SK-N-SH (cell line): Measurements from ENCODE around the gene INAVA. TPM values are rescaled to one million over a fixed set of nuclear protein-coding genes. Genes with fewer than 3 reads are reported as not detected.

Experiments
- CTCF ChIA-PET: fragments of 300-600, 350-600 bp; formaldehyde crosslinking; extraction: SDS; loops from one replicate; lab custom pipeline; 2021; lab: Yijun Ruan, JAX
- POLR2A ChIA-PET: fragments of 350-600 bp; sonication (Branson Sonifier 250); formaldehyde crosslinking; extraction: SDS; loops from one replicate; lab custom pipeline; 2020; ENCODE audit warnings: antibody characterized with exemption, inconsistent platforms; lab: Yijun Ruan, JAX
- DNase-seq: peaks from one replicate; pipeline ENCODE4 v3.0.0; 2012
- H2AFZ ChIP-seq: fragments of 200-600 bp; sonication (generic); 2 replicates; pipeline ENCODE4 v1.8.1; 2016; ENCODE audit warnings: antibody characterized with exemption, mild to moderate bottlenecking, low read depth
- H3F3A ChIP-seq: fragments of 200-600 bp; sonication (generic); replicated peaks from 2 replicates; pipeline ENCODE3; 2016; ENCODE audit warnings: antibody characterized with exemption, mild to moderate bottlenecking; ENCODE audit not compliant: insufficient read depth
- H3K27ac ChIP-seq, 2 experiments: fragments of 200-500 bp in 1 of 2; fragments of 200-600 bp in 1 of 2; sonication (Bioruptor generic) in 1 of 2; sonication (generic), shearing (Covaris generic) in 1 of 2; 2 replicates each; pipeline versions ENCODE4 v1.5.1 to v1.6.1; 2014 to 2016; ENCODE audit warnings: low read depth in 2 of 2, inconsistent platforms in 1 of 2, low read length in 1 of 2, mild to moderate bottlenecking in 1 of 2, mixed read lengths in 1 of 2
- H3K27me3 ChIP-seq: fragments of 200-600 bp; sonication (generic), shearing (Covaris generic); 2 replicates; pipeline ENCODE4 v1.6.1; 2016; ENCODE audit warnings: mixed run types; ENCODE audit not compliant: insufficient read depth
- H3K36me3 ChIP-seq, 2 experiments: fragments of 200-500 bp in 1 of 2; fragments of 200-600 bp in 1 of 2; sonication (Bioruptor generic) in 1 of 2; sonication (generic) in 1 of 2; replicated peaks in 1 of 2; 2 replicates each; pipeline versions ENCODE3 to v1.5.1; 2014 to 2016; ENCODE audit warnings: low read length in 1 of 2, mild to moderate bottlenecking in 1 of 2; ENCODE audit not compliant: insufficient read depth in 2 of 2, control insufficient read depth in 1 of 2
- H3K4me1 ChIP-seq, 2 experiments: fragments of 200-500 bp in 1 of 2; fragments of 200-600 bp in 1 of 2; sonication (Bioruptor generic) in 1 of 2; sonication (generic), shearing (Covaris generic) in 1 of 2; 2 replicates each; pipeline versions ENCODE4 v1.5.1 to v1.6.1; 2014 to 2016; ENCODE audit warnings: low read depth in 1 of 2, low read length in 1 of 2, mixed run types in 1 of 2; ENCODE audit not compliant: insufficient read depth in 2 of 2, control insufficient read depth in 1 of 2
- H3K4me2 ChIP-seq: fragments of 200-600 bp; sonication (generic), shearing (Covaris generic); 2 replicates; pipeline ENCODE4 v1.6.1; 2017; ENCODE audit warnings: mixed run types
- H3K4me3 ChIP-seq, 2 experiments: fragments of 200-500 bp in 1 of 2; fragments of 200-600 bp in 1 of 2; sonication (Bioruptor generic) in 1 of 2; sonication (generic), shearing (Covaris generic) in 1 of 2; 2 replicates each; pipeline versions ENCODE4 v1.5.1 to v1.8.1; 2014 to 2016; ENCODE audit warnings: low read depth in 2 of 2, inconsistent platforms in 1 of 2, low read length in 1 of 2, mild to moderate bottlenecking in 1 of 2, mixed read lengths in 1 of 2, moderate library complexity in 1 of 2
- H3K79me2 ChIP-seq: fragments of 200-600 bp; sonication (generic); 2 replicates; pipeline ENCODE4 v1.8.1; 2017; ENCODE audit warnings: mild to moderate bottlenecking; ENCODE audit not compliant: insufficient read depth
- H3K9ac ChIP-seq: fragments of 200-600 bp; sonication (generic); 2 replicates; pipeline ENCODE4 v1.6.1; 2017; ENCODE audit warnings: mixed run types
- H3K9me2 ChIP-seq: fragments of 200-600 bp; sonication (generic); 2 replicates; pipeline ENCODE4 v1.6.1; 2017; ENCODE audit warnings: mixed run types
- H3K9me3 ChIP-seq: fragments of 200-600 bp; sonication (generic); 2 replicates; pipeline ENCODE4 v1.6.1; 2017; ENCODE audit warnings: mixed run types, mild to moderate bottlenecking, moderate library complexity
- H4K20me1 ChIP-seq: fragments of 200-600 bp; sonication (generic); 2 replicates; pipeline ENCODE4 v1.6.1; 2017; ENCODE audit warnings: mild to moderate bottlenecking, mixed run types; ENCODE audit not compliant: insufficient read depth
- EP300 ChIP-seq, 2 experiments: IDR thresholded peaks; 2 replicates each; pipeline versions ENCODE4 v1.4.0 to v1.6.1; 2012; ENCODE audit warnings: borderline replicate concordance in 1 of 2, low read depth in 1 of 2, low read length in 1 of 2
- EZH2phosphoT487 ChIP-seq: fragments of 200-600 bp; sonication (generic); IDR thresholded peaks from 2 replicates; pipeline ENCODE4 v1.6.1; 2017; ENCODE audit warnings: low read depth, mixed run types, mild to moderate bottlenecking, antibody characterized with exemption, moderate library complexity, borderline replicate concordance
- FOXJ3 ChIP-seq: sonication (generic); formaldehyde crosslinking; IDR thresholded peaks from 2 replicates; pipeline ENCODE4 v1.5.1; 2020; ENCODE audit warnings: mild to moderate bottlenecking, missing genetic modification reagents
- FOXM1 ChIP-seq: IDR thresholded peaks from 2 replicates; pipeline ENCODE4 v1.4.0; 2012; ENCODE audit warnings: low read depth, mild to moderate bottlenecking
- MEF2A ChIP-seq: IDR thresholded peaks from 2 replicates; pipeline ENCODE4 v1.4.0; 2012; ENCODE audit warnings: low read depth, borderline replicate concordance
- MXI1 ChIP-seq: IDR thresholded peaks from 2 replicates; pipeline ENCODE4 v1.6.1; 2012; ENCODE audit warnings: mild to moderate bottlenecking, low read depth, low read length, improper control_type of control experiment
- POLR2AphosphoS5 ChIP-seq: IDR thresholded peaks from 2 replicates; pipeline ENCODE4 v1.6.1; 2012; ENCODE audit warnings: low read depth, low read length
- SMC3 ChIP-seq: IDR thresholded peaks from 2 replicates; pipeline ENCODE4 v1.6.1; 2012; ENCODE audit warnings: low read depth, low read length, improper control_type of control experiment
- TAF1 ChIP-seq: IDR thresholded peaks from 2 replicates; pipeline ENCODE4 v1.6.1; 2012; ENCODE audit warnings: low read depth, mild to moderate bottlenecking, low read length, moderate library complexity, borderline replicate concordance
- YY1 ChIP-seq: IDR thresholded peaks from 2 replicates; pipeline ENCODE4 v1.4.0; 2012; ENCODE audit warnings: low read depth, mild to moderate bottlenecking
- WGBS: methylation state at CpG from one replicate; pipeline ENCODE4 v1.1.6; 2017; ENCODE audit warnings: low lambda C conversion rate; 5-methylcytosine and 5-hydroxymethylcytosine counted together
- polyA plus RNA-seq, 3 experiments: library from polyadenylated mRNA; depleted of rRNA; stranded (reverse); fragments of >200 nt; gene quantifications; 2 replicates each; pipeline ENCODE4 v1.2.3, GENCODE V29; 2012
- TF ChIP-seq, protein P1 (sequence below): IDR thresholded peaks from 2 replicates; pipeline ENCODE4; 2012
- TF ChIP-seq, protein P2 (sequence below): IDR thresholded peaks from 2 replicates; pipeline ENCODE4 v1.4.0; 2012; ENCODE audit warnings: low read depth, borderline replicate concordance
- TF ChIP-seq, protein P3 (sequence below): fragments of 150-350 bp; IDR thresholded peaks from 2 replicates; pipeline ENCODE4 v1.6.1; 2016; ENCODE audit warnings: mild to moderate bottlenecking, low read depth, low read length
- TF ChIP-seq, protein P4 (sequence below): IDR thresholded peaks from 2 replicates; pipeline ENCODE4 v1.4.0; 2012; ENCODE audit warnings: low read depth

Gene INAVA
- polyA plus RNA-seq, 1 of the 3 experiments (the other 2 are of a cell fraction), result 0.12 TPM

DNA sequence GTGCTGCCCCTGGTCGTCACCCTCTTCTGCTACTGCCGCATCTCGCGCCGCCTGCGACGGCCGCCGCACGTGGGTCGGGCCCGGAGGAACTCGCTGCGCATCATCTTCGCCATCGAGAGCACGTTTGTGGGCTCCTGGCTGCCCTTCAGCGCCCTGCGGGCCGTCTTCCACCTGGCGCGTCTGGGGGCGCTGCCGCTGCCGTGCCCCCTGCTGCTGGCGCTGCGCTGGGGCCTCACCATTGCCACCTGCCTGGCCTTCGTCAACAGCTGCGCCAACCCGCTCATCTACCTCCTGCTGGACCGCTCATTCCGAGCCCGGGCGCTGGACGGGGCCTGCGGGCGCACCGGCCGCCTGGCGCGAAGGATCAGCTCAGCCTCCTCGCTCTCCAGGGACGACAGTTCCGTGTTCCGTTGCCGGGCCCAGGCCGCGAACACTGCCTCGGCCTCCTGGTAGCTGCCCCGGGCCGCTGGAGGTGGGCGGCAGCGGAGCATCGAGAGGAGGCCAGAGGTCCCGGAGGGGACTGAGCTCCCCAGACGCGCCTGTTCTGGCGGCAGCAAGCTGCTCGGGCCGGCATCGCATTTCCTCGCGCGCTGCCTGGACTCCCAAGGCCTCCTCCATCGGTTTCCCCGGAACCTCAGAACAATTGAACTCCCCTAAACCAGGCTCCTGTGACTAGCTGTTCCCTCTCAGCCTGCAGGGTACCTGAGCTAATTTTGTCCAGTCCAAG, 20.9 kb upstream of the INAVA start (continued):
- no peak for TF ChIP-seq POLR2AphosphoS5
- no peak for TF ChIP-seq YY1

DNA sequence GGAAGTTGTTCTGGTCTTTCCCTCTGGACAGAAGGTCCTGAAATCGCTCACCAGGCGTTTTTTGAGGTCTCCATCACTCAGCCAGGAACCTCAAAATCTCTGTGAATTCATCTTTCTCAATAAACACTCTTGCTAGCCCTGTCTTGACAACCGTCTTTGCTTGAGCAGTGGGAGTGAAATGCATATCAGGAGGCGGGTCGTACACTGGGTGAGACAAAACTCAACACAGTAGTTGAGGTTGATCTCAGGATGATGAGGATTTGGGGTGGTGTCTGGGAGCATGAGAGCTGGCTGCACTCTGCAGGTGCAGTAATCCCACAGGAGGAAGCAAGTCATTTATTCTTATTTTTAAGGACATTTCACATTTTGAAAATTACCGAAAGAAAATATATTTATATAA, 20.0 kb upstream of the INAVA start:
- H3K27me3 ChIP-seq, result no peaks in the 10 kb centered on the region
- TF ChIP-seq MXI1 (no peak), EP300 (IDR thresholded peaks at IDR 0.05; ENCODE audit: borderline replicate concordance in 1 of 2, low read depth in 1 of 2, low read length in 1 of 2) (no peak), SMC3 (no peak), YY1 (no peak), TAF1 (no peak), FOXM1 (no peak), FOXJ3 (no peak), EZH2phosphoT487 (no peak), MEF2A (no peak)
- TF ChIP-seq, protein P1, sequence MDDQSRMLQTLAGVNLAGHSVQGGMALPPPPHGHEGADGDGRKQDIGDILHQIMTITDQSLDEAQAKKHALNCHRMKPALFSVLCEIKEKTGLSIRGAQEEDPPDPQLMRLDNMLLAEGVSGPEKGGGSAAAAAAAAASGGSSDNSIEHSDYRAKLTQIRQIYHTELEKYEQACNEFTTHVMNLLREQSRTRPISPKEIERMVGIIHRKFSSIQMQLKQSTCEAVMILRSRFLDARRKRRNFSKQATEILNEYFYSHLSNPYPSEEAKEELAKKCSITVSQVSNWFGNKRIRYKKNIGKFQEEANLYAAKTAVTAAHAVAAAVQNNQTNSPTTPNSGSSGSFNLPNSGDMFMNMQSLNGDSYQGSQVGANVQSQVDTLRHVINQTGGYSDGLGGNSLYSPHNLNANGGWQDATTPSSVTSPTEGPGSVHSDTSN, result no peak
- TF ChIP-seq, protein P2, sequence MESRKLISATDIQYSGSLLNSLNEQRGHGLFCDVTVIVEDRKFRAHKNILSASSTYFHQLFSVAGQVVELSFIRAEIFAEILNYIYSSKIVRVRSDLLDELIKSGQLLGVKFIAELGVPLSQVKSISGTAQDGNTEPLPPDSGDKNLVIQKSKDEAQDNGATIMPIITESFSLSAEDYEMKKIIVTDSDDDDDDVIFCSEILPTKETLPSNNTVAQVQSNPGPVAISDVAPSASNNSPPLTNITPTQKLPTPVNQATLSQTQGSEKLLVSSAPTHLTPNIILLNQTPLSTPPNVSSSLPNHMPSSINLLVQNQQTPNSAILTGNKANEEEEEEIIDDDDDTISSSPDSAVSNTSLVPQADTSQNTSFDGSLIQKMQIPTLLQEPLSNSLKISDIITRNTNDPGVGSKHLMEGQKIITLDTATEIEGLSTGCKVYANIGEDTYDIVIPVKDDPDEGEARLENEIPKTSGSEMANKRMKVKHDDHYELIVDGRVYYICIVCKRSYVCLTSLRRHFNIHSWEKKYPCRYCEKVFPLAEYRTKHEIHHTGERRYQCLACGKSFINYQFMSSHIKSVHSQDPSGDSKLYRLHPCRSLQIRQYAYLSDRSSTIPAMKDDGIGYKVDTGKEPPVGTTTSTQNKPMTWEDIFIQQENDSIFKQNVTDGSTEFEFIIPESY, result no peak
- TF ChIP-seq, protein P3, sequence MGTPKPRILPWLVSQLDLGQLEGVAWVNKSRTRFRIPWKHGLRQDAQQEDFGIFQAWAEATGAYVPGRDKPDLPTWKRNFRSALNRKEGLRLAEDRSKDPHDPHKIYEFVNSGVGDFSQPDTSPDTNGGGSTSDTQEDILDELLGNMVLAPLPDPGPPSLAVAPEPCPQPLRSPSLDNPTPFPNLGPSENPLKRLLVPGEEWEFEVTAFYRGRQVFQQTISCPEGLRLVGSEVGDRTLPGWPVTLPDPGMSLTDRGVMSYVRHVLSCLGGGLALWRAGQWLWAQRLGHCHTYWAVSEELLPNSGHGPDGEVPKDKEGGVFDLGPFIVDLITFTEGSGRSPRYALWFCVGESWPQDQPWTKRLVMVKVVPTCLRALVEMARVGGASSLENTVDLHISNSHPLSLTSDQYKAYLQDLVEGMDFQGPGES, result no peak
- TF ChIP-seq, protein P4, sequence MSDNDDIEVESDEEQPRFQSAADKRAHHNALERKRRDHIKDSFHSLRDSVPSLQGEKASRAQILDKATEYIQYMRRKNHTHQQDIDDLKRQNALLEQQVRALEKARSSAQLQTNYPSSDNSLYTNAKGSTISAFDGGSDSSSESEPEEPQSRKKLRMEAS, result no peak
- no peaks in the 10 kb centered on the region for H3K79me2 ChIP-seq
- ChIA-PET POLR2A (no interaction called here), CTCF (no interaction called here)
- no peak overlapping the region for H3K27ac ChIP-seq
- no peaks in the 10 kb centered on the region for H3K36me3 ChIP-seq
- no peak for DNase-seq
- H3K4me1 ChIP-seq, result no peaks in the 10 kb centered on the region
- no peaks in the 10 kb centered on the region for H3F3A ChIP-seq
- no peak overlapping the region for H3K4me2 ChIP-seq
- 60% methylated on average over 6 of the region's 6 CpGs for WGBS
- H3K9ac ChIP-seq, result no peak overlapping the region
- H3K9me2 ChIP-seq, result no peaks in the 10 kb centered on the region
- no peaks in the 10 kb centered on the region for H3K9me3 ChIP-seq
- H2AFZ ChIP-seq, result no peak overlapping the region
- no peaks in the 10 kb centered on the region for H4K20me1 ChIP-seq
- H3K4me3 ChIP-seq, result no peak overlapping the region
